Endothelial cell of umbilical vein (primary cell): Measurements from ENCODE around the gene RAB40B. TPM values are rescaled to one million over a fixed set of nuclear protein-coding genes. Genes with fewer than 3 reads are reported as not detected.

Experiments used
- BruUV-seq: library from RNA; stranded (reverse); fragments of 400-500 nt; replicated peaks from 2 replicates; lab custom pipeline; 2021; lab: Mats Ljungman, UMichigan
- CTCF ChIA-PET: fragments of 300-600, 350-600 bp; sonication (Branson Sonifier 250); formaldehyde crosslinking; loops from one replicate; lab custom pipeline; 2021; ENCODE audit warnings: antibody characterized with exemption, inconsistent platforms; lab: Charles Lee
- POLR2A ChIA-PET: fragments of 300-600, 350-600 bp; sonication (Branson Sonifier 250); formaldehyde crosslinking; loops from one replicate; lab custom pipeline; 2021; ENCODE audit warnings: antibody characterized with exemption, inconsistent platforms; lab: Charles Lee
- DNase-seq: peaks from one replicate; pipeline ENCODE4 v3.0.0-alpha.2; 2011; ENCODE audit warnings: low read depth, low spot score
- FAIRE-seq: peaks from 2 replicates; lab custom pipeline; 2011; peaks lifted over from hg19 to GRCh38; lab: Jason Lieb, UNC
- H2AFZ ChIP-seq: 2 replicates; pipeline ENCODE4 v1.6.0; 2012; ENCODE audit warnings: low read depth, low read length, control low read depth, inconsistent platforms
- H3K27ac ChIP-seq: 2 replicates; pipeline ENCODE4 v1.5.1; 2011; ENCODE audit warnings: low read depth, mild to moderate bottlenecking, control low read depth, low read length, moderate library complexity; ENCODE audit not compliant: insufficient read depth
- H3K27me3 ChIP-seq, 2 experiments: 2 replicates each; pipeline versions ENCODE4 v1.6.0 to v1.6.1; 2011; ENCODE audit warnings: low read length in 2 of 2, mixed read lengths in 1 of 2; ENCODE audit not compliant: control insufficient read depth in 2 of 2, insufficient read depth in 2 of 2
- H3K36me3 ChIP-seq, 2 experiments: 2 replicates in 1 of 2; 3 replicates in 1 of 2; pipeline ENCODE4 v1.5.1; 2011; ENCODE audit warnings: low read length in 2 of 2, mild to moderate bottlenecking in 1 of 2, moderate library complexity in 1 of 2; ENCODE audit not compliant: control insufficient read depth in 2 of 2, insufficient read depth in 2 of 2; ENCODE audit errors: extremely low read depth in 1 of 2
- H3K4me1 ChIP-seq: 3 replicates; pipeline ENCODE4 v1.5.1; 2011; ENCODE audit warnings: mild to moderate bottlenecking, low read length; ENCODE audit not compliant: control insufficient read depth, insufficient read depth; ENCODE audit errors: extremely low read depth
- H3K4me2 ChIP-seq: 2 replicates; pipeline ENCODE4 v1.6.1; 2011; ENCODE audit warnings: low read length, control low read depth, mixed read lengths; ENCODE audit not compliant: insufficient read depth
- H3K4me3 ChIP-seq, 3 experiments: fragments of 200-600 bp in 1 of 3; sonication (generic), shearing (Covaris generic) in 1 of 3; replicated peaks in 1 of 3; 2 replicates each; pipeline ENCODE4 v1.5.1; 2011 to 2016; ENCODE audit warnings: control low read depth in 3 of 3, low read length in 3 of 3, mild to moderate bottlenecking in 2 of 3, inconsistent platforms in 1 of 3, low read depth in 1 of 3, moderate library complexity in 1 of 3; ENCODE audit not compliant: insufficient read depth in 1 of 3
- H3K79me2 ChIP-seq: 2 replicates; pipeline ENCODE4 v1.6.0; 2012; ENCODE audit warnings: low read length, inconsistent platforms; ENCODE audit not compliant: control insufficient read depth, insufficient read depth
- H3K9ac ChIP-seq: replicated peaks from 2 replicates; pipeline ENCODE3; 2011; ENCODE audit warnings: low read length, control low read depth; ENCODE audit not compliant: insufficient read depth; ENCODE audit errors: extremely low read depth
- H3K9me1 ChIP-seq: replicated peaks from 3 replicates; pipeline ENCODE4 v1.6.0; 2011; ENCODE audit warnings: mild to moderate bottlenecking, low read length; ENCODE audit not compliant: control insufficient read depth, insufficient read depth; ENCODE audit errors: extremely low read depth
- H3K9me3 ChIP-seq: replicated peaks from 2 replicates; pipeline ENCODE4 v1.5.1; 2012; ENCODE audit warnings: low read length, inconsistent platforms; ENCODE audit not compliant: control insufficient read depth, insufficient read depth
- H4K20me1 ChIP-seq: replicated peaks from 2 replicates; pipeline ENCODE3; 2011; ENCODE audit warnings: mild to moderate bottlenecking, low read length; ENCODE audit not compliant: control insufficient read depth, insufficient read depth; ENCODE audit errors: extremely low read depth
- CTCF ChIP-seq, 2 donors: IDR thresholded peaks; 1 replicate in 1 of 2; 2 replicates in 1 of 2; pipeline ENCODE4 v1.5.1; 2011; ENCODE audit warnings: low read length in 2 of 2, mild to moderate bottlenecking in 2 of 2, moderate library complexity in 2 of 2, control low read depth in 1 of 2, inconsistent platforms in 1 of 2, low read depth in 1 of 2; ENCODE audit not compliant: insufficient read depth in 1 of 2; ENCODE audit errors: extremely low read depth in 1 of 2
- EZH2 ChIP-seq: IDR thresholded peaks from 2 replicates; pipeline ENCODE4 v1.6.1; 2012; ENCODE audit warnings: borderline replicate concordance, low read depth, mild to moderate bottlenecking, moderate library complexity, low read length, inconsistent platforms; ENCODE audit not compliant: severe bottlenecking
- FOS ChIP-seq: IDR thresholded peaks from 2 replicates; pipeline ENCODE4 v1.6.1; 2011; ENCODE audit warnings: mild to moderate bottlenecking, low read length, moderate library complexity, borderline replicate concordance; ENCODE audit not compliant: insufficient read depth
- GATA2 ChIP-seq: IDR thresholded peaks from 2 replicates; pipeline ENCODE4 v1.7.0; 2011; ENCODE audit warnings: low read depth, mild to moderate bottlenecking, moderate library complexity, mixed read lengths, low read length; ENCODE audit not compliant: insufficient read length, insufficient read depth
- JUN ChIP-seq: IDR thresholded peaks from 2 replicates; pipeline ENCODE4 v1.6.1; 2011; ENCODE audit warnings: borderline replicate concordance, low read depth; ENCODE audit not compliant: insufficient read length, insufficient read depth
- MAX ChIP-seq: IDR thresholded peaks from 2 replicates; pipeline ENCODE4 v1.6.1; 2011; ENCODE audit not compliant: insufficient read depth, insufficient read length
- MYC ChIP-seq: IDR thresholded peaks from one replicate; pipeline ENCODE4 v1.6.1; 2011; ENCODE audit warnings: mild to moderate bottlenecking, low read depth, low read length
- POLR2A ChIP-seq: IDR thresholded peaks from 2 replicates; pipeline ENCODE4 v1.6.1; 2012; ENCODE audit warnings: low read depth, mild to moderate bottlenecking, control low read depth, low read length
- POLR2AphosphoS5 ChIP-seq: IDR thresholded peaks from 2 replicates; pipeline ENCODE4 v1.6.1; 2012; ENCODE audit warnings: low read depth, mild to moderate bottlenecking, control low read depth, low read length, moderate library complexity; ENCODE audit not compliant: insufficient read depth
- dilution Hi-C: fragments of 300-500 bp; cut with MboI; formaldehyde crosslinking; loops from one replicate; pipeline ENCODE4 v1.15.0; 2019; ENCODE audit warnings: low sequenced_read_pairs; ENCODE audit not compliant: extremely low pct_ligation_motif_present
- intact Hi-C: fragments of 100-400 bp; cut with micrococcal nuclease; formaldehyde crosslinking; loops from one replicate; pipeline ENCODE4 v1.10.0; 2022
- polyA plus RNA-seq, 4 experiments: library from polyadenylated mRNA; depleted of rRNA in 3 of 4; stranded (reverse) in 3 of 4; unstranded in 1 of 4; fragments of >200 nt; gene quantifications; 2 replicates each; pipeline versions ENCODE4 v1.2.1 to v1.2.3, GENCODE V29; 2011 to 2012; ENCODE audit warnings: missing spikeins in 1 of 4
- total RNA-seq: library from RNA; stranded (reverse); gene quantifications from 2 replicates; pipeline ENCODE4 v1.2.3, GENCODE V29; 2021

RAB40B gene
- total and polyA plus RNA-seq, 2 donors (not counting 3 experiments of a cell fraction or from before 2014, with no cell fraction given) = 5.5 to 9.3 TPM

GRCh38 chr17:82703036-82703745 lies 4.7 kb upstream of the RAB40B start:
- POLR2A ChIA-PET = no interaction called here
- Histone ChIP-seq H3K4me3 (no peak overlapping the region), H3K27ac (no peak overlapping the region), H3K27me3 (no peaks in the 10 kb centered on the region), H3K4me2 (no peak overlapping the region), H3K4me1 (no peaks in the 10 kb centered on the region), H3K9me1 (no peaks in the 10 kb centered on the region), H3K9me3 (no peaks in the 10 kb centered on the region), H3K36me3 (no peaks in the 10 kb centered on the region), H2AFZ (no peak overlapping the region), H4K20me1 (no peaks in the 10 kb centered on the region), H3K79me2 (no peaks in the 10 kb centered on the region), H3K9ac (no peak overlapping the region)
- intact Hi-C loops = no loop called here
- TF ChIP-seq JUN (no peak), GATA2 (no peak), POLR2AphosphoS5 (no peak), MYC (no peak), MAX (no peak), CTCF (IDR thresholded peaks at IDR 0.05; ENCODE audit: extremely low read depth in 1 of 2, insufficient read depth in 1 of 2, low read depth in 1 of 2, low read length in 2 of 2) (no peak), EZH2 (no peak), FOS (no peak), POLR2A (no peak)
- dilution Hi-C loops = no loop called here
- DNase-seq (no peak), FAIRE-seq (no peak)
- no TSS peak for BruUV-seq
- CTCF ChIA-PET = no interaction called here
